Right kidney (tissue), 1 donor: ENCODE data around the gene TIAM2.

Experiments
- DNase-seq: peaks from one replicate; pipeline ENCODE4 v3.0.0-alpha.2; 2016

Gene TIAM2

DNA sequence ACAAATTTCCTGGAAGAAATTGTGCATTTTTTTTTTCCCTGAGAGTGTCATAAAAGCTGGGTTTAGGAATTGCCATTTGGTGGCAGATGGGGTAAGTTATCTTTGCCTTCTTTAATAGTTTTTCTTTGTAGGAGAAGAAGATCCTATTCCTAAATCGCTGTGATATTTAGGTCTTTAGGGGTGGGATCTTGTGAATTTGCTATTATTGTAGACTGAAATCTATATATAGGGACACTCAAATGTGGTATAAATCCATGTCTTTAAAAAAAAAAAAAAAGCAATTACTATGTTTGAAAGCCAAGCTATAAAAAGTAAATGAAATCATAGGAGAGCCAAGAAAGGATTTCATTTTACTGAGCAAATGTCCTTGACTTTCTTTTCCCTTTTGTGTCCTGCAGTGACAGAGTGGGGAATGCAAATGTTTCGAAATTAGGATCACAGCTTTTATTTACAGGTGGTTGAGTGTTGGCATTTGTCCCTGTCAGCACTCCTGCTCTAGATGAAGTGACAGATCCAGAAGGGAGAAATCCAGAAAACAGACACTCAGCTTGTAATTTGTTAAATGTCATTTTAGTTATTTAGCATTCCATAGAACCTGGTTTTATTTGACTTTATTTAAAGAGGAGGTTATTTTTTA lies 29.4 kb downstream of the TIAM2 start:
- DNase-seq, result no peak

- no peak for DNase-seq
Observed at GRCh38 chr6:155026022-155026705, 31.0 kb downstream of the TIAM2 start.

GRCh38 chr6:155026706-155027045 lies 31.6 kb downstream of the TIAM2 start:
- no peak for DNase-seq

- DNase-seq, result no peak
Observed at GRCh38 chr6:155030148-155030720, 35.1 kb downstream of the TIAM2 start.

GRCh38 chr6:155031091-155031490 lies 36.0 kb downstream of the TIAM2 start:
- no peak for DNase-seq

DNA sequence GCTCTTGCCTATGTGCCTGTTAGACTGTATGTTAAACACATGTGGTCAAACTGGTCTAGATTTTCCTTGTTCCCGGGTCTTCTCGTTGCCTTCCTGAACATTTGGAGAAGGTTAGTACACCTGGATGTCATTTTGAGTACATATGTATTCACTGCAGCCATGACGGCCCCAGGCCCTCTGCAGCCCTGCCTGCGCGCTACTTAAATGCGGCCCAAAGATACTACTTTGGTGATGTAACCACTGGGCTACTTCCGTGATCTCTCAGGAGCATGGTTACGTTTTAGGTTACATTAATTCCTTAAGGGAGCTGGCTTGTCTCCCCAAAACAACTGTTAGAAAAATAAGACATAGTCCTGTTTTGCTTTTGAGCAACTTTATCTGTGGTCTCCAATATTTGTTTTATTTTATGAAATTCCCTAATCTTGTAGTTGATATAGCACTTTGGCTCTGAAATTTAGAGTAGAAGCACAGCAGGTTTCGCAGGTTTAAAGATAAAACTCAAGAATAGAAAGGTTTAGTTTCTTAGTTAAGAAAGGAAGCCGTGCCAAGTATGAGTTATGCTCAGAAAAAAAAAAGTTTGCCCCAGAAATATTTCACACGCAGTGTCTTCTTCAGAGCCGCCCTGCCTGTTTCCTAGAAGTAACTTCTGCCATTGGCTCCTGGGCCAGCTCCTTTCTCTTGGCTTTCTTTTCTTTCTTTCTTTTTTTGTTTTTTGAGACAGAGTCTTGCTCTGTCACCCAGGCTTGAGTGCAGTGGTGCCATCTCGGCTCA lies 38.1 kb downstream of the TIAM2 start:
- DNase-seq, result no peak

DNA sequence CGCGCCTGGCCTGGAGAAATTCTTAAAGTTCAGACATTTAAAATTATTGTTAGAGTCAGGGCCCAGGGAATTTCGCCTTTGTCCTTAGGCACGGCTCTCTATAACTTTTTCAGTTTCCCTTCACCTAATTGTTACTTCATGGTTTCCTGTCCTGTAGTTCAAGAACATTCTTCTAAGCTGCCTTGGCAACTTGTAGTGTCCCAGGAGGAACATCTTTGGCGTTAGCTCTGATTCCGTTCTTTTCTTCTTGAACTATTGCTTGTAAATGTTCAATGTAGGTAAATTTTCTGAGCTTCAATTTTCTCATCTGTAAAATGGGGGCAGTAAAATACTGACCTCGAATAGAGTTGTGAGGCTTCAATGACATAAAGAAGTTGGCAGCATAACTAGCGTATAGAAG lies 41.8 kb downstream of the TIAM2 start:
- DNase-seq, result no peak

DNA sequence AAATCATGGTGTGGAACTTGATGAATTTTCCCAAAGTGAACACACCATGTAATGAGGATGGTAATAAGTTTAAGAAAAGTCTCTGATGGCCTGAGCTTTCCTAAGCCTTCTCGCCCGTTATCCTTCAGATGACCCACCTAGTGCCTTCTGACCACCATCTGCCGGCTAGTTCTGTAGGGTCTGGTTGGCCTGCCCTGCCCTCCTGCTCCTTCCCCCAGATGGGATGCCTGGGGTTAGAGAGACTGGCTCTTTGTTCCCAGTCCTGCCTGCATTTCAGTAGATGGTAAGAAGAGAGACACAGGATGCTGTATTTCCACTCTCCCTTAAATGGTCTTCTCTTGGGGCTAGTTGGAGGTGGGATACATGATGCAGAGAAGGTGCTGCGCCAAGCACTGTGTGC lies 43.0 kb downstream of the TIAM2 start:
- DNase-seq, result no peak

DNA sequence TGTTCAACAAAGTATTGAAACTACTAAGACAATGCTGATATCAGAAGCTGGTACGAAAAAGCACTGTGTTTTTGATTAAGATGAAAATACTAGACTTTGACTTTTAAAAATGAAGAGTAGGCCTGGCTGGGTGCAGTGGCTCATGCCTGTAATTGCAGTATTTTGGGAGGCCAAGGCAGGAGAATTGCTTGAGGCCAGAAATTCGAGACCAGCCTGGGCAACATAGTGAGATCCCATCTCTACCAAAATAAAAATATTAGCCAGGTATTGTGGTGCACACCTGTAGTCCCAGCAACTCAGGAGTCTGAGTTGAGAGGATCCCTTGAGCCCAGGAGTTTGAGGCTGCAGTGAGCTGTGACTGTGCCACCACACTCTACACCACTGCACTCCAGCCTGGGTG lies 43.4 kb downstream of the TIAM2 start:
- no peak for DNase-seq

DNA sequence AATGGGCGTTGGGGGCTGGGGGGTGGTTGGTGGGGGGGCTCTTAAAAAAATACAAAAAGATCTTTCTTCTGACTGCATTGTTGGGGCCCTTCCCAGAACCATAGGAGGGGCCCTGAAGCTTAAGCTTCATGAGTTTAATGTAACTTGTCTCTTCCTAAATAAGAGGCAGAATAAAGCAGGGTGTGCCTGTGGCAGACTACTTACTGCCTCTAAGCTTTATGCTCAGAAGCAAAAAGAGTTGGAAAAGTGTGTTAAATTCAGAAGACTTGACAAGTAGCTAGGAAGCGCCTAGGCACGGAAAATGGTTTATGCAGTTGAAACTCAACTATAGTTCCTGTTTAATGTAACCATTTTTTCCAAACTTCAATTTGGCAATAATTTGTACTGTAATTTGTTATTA lies 44.5 kb downstream of the TIAM2 start:
- no peak for DNase-seq

DNA sequence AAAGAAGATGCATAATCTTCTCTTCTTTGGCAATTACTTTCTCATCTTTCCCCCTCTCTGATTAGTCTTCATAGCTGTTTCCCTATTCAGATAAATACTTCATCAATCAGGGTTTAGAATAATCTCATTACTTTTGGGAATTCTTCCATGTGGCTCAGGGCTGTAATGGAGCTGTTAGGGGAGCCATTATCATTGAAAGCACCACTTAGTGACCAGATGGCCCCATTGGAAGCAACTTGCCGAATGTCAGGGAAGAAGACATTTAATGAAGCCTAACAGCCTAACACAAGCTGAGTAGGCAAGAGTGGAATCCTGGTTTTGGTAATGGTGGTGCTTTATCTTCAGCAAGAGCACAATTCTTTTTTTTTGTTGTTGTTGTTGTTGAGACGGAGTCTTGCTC lies 45.0 kb downstream of the TIAM2 start:
- DNase-seq, result no peak

GRCh38 chr6:155040901-155041650 lies 46.0 kb downstream of the TIAM2 start:
- DNase-seq, result no peak

DNA sequence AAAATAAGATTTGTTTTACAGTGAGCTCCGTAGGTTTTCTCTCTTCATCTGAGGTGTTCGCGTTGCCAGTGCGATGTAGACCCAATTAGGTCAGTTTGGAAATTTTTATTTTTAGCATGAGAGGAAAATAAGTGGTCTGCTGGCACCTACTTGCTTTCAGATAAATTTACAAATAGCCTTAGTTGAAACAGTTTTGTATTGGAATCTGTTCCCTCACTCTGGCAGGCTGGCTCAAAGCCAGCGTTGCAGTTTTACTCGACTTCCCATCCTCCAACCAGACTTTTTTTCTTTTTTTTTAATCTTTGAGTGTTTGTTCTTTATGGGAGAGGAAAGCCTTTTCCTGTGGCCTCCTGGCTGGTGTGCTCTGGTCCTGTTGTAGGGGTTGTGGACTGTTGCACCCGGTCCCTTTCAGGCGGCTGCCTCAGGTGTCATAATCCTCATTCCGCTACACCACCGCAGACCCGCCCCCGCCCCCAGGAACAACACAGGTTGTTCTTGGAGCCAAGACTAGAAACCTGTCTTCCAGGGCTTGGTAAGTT lies 46.7 kb downstream of the TIAM2 start:
- DNase-seq, result peak; percentile 13

- no peak for DNase-seq
Observed at GRCh38 chr6:155042983-155043382, 47.9 kb downstream of the TIAM2 start.

DNA sequence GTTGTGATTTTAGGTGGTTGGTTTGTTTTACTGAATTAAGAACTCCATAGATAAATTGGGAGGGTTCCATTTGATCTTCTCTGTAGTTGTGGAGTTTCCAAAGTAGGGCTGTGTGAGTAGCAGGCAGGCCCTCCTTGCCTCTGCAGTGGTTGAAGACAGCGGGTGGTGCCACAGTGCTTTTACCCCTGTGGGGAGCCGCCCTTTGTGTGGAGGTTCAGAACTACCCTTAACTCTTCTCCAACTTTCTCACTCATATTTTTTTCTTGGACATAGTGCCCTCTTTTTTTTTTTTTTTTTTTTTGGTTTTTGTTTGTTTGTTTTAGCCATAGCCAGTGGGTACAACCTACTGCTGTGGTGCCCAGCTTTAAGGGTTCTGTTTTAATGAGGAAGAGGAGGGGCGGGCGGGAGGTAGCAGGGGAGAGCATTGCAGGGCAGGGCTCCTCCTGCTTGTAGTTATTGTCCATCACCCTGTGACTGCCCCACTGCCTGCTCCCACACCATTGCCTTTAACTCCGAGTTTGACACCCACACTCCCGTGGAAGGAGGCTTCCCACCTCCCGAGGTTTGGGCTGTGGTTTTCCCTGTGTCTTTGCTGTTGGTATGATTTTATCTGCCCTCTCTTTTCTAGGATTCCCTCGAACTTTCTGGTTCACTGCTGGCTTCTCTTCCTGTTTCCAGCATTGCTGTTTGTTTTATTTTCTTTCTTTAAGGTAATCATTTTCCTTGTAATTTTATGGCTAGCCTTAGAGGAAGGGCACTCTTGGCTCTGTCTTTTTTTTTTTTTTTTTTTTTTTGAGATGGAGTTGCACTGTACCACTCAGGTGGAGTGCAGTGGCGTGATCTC lies 50.7 kb downstream of the TIAM2 start:
- DNase-seq, result no peak

- DNase-seq, result no peak
Observed at GRCh38 chr6:155047523-155047922, 52.4 kb downstream of the TIAM2 start.

DNA sequence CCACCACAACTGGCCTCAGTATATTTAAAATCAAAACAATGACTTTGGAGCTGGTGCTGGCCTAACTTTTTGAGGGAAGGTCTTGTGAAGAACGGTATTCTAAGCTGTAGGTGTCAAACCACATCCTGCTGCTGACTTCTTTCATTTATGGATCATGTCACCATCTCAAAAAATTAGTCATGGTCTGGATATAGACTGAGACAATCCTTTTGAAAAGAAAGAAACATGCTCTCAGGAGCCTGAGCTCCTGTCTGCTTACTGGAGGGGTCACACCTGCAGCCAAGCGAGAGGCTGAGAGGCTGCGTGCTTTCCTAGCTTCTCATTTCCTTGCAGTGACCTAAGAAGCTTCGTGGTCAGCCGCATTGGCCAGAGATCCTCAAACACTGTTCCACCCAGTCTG lies 55.2 kb downstream of the TIAM2 start:
- DNase-seq, result no peak

DNA sequence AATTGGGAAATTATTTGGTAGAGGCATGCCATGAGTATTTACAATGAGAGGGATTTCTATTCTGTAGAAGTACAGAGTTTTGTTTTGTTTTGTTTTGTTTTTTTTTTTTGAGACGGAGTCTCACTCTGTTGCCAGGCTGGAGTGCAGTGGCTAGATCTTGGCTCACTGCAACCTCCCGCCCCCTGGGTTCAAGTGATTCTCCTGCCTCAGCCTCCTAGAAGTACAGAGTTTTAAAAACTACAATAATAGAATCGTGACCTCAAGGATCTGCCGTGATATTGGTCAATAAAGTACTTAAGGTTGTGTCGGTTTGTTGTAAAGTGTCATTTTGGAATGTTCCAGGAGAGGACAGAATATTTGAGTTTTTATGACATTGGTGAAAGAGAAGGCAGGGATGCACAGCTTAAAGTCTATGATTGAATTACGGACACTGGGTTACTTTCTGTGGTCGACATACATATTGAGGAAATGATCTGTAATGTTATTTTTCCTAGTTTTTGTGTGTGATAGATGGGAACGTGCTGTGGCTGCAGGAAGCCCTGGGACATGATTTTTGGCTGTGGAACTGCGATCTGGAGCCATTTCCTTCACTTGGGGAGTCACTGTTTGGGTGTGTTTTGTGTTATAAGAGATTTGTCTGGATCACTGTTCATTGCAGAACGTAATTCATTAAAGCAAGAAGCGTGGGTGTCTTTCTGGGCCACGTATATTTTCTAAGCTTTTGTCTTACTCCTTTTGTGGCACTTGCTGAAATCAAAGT lies 59.6 kb downstream of the TIAM2 start:
- DNase-seq, result no peak

DNA sequence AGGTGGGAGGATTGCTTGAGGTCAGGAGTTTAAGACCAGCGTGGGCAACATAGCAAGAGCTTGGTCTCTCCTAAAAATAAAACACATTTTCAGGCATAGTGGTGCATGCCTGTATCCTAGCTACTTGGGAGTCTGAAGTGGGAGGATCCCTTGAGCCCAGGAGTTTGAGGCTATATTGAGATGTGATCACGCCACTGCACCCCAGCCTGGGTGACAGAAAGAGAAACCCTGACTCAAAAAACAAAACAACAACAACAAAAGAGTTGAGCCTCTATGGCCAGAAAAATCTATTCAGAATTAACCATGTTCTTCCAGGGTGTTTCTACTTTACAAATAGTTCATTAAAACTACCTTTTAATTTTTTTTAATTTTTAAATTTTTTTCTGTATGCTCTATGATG lies 60.6 kb downstream of the TIAM2 start:
- DNase-seq, result no peak

GRCh38 chr6:155056756-155057155 lies 61.6 kb downstream of the TIAM2 start:
- DNase-seq, result no peak

- DNase-seq, result no peak
Observed at GRCh38 chr6:155061381-155061780, 66.3 kb downstream of the TIAM2 start.
